ENCODE measurements around the gene ZSCAN25.
"Not testable (repeated sequence)": the region's sequence is repeated elsewhere in the genome, so short reads cannot be mapped to it uniquely, and the experiment has no call there.

ZSCAN25 gene

DNA sequence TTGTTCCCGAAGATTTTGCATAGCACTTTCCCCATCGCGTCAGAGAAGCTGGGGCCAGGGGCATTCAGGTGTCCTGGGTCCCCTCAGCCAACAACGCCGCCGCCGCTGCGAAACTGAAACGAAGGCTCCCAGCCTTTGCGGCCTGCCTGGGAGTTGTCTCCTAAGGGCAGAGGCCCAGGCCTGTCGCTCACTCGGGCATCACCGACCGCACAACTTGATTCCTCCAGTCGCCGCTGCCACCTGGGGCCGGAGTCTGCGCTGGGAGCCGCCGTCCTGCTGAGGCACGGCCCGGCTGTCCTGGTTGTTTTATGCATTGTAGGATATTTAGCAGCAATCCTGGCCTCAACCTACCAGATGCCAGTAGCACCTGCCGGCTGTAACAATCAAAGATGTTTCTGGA, 22.0 kb downstream of the ZSCAN25 start:
- no peak overlapping the region for H3K4me3 ChIP-seq (ENCODE audit: low read length)
- no peak for DNase-seq (ENCODE audit: low read depth, low spot score)

- DNase-seq (ENCODE audit: low read depth, low spot score): no peak
- no peak overlapping the region for H3K4me3 ChIP-seq (ENCODE audit: low read length)
These were observed 22.5 kb downstream of the ZSCAN25 start for GRCh38 chr7:99639267-99639666.

DNA sequence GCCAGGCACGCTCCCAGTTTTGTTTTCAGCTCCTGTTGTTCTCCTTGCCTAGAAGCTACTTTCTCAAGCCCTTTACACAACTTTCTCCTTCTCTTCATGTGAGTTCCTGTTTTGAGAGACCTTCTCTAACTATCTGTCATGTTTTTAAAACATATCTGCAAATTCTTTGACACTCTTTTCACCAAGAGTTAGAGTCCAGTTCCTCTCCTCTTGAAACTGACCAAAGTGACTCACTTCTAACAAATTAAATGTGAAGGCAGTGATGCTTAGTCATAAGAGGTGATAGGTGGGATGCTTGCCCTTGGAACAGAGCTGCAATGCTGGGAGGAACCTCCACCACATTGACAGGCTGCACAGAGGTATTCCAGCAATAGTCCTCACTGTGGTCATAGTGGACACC, 25.3 kb downstream of the ZSCAN25 start:
- DNase-seq (ENCODE audit: low read depth, low spot score): no peak
- H3K4me3 ChIP-seq (ENCODE audit: low read length): no peak overlapping the region

DNA sequence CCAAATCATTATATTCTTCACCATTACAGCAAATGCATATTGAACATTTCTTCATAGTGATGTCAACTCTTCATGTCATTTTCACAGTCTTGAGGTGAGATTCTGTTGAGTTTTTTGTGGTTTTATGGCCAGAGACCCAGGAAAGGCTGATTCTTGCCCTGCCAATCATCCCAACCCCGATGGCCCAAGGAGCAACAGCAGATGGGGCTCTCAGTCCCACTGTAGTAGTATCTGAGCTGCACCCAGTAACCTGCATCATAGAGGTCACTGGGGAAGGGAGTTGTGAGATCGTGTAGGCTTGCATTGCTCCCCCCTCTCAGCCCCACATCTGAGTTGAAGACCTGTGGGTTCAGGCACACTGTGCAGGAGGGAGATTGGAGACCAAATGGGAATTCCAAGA, 26.7 kb downstream of the ZSCAN25 start:
- no peak for DNase-seq (ENCODE audit: low read depth, low spot score)
- H3K4me3 ChIP-seq (ENCODE audit: low read length): no peak overlapping the region

GRCh38 chr7:99644431-99644830, 27.7 kb downstream of the ZSCAN25 start:
- no peak for DNase-seq (ENCODE audit: low read depth, low spot score)
- H3K4me3 ChIP-seq (ENCODE audit: low read length): no peak overlapping the region

- DNase-seq (ENCODE audit: low read depth, low spot score): no peak
- H3K4me3 ChIP-seq (ENCODE audit: low read length): no peak overlapping the region
These were observed 28.8 kb downstream of the ZSCAN25 start for GRCh38 chr7:99645590-99645989.

DNA sequence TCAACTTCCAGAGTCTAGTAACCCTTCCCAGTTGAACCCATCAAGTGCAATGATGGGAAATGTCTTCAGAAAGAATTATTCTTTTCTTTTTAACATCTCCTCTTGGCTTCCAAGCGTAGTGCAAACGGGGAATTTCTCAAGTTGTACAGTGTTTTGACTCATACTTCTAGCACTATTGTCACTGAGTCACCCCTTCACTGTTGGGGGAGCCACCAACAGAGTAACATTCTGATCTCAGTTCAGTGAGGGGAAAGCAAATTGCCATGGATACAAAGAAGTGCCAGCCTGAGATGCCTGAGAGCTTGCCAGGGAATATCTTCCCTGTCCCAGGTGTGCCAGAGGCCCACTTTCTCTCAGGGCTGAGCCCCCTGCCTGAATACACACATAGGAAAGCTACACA, 32.1 kb downstream of the ZSCAN25 start:
- H3K4me3 ChIP-seq (ENCODE audit: low read length): no peak overlapping the region
- no peak for DNase-seq (ENCODE audit: low read depth, low spot score)

- no peak overlapping the region for H3K4me3 ChIP-seq (ENCODE audit: low read length)
- DNase-seq (ENCODE audit: low read depth, low spot score): no peak
These were observed 34.5 kb downstream of the ZSCAN25 start for GRCh38 chr7:99651290-99651689.

- no peak for DNase-seq (ENCODE audit: low read depth, low spot score)
- H3K4me3 ChIP-seq (ENCODE audit: low read length): no peak overlapping the region
These were observed 35.9 kb downstream of the ZSCAN25 start for GRCh38 chr7:99652671-99653070.

DNA sequence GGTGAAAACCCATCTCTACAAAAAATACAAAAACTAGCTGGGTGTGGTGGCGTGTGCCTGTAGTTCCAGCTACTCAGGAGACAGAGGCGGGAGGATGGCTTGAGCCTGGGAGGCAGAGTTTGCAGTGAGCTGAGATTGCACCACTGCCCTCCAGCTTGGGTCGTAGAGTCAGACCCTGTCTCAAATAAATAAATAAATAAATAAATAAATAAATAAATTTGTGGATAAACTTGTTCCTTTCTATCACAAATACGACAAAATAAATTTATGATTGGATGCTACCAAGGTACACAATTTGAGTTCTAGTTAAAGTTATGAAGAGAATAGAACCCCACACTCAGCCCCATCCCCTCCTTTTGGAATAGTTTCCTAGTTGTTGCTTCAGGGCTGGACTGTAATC, 36.5 kb downstream of the ZSCAN25 start:
- not testable (repeated sequence) for H3K4me3 ChIP-seq (ENCODE audit: low read length); DNase-seq (ENCODE audit: low read depth, low spot score)

- no peak overlapping the region for H3K4me3 ChIP-seq (ENCODE audit: low read length)
- no peak for DNase-seq (ENCODE audit: low read depth, low spot score)
These were observed 37.0 kb downstream of the ZSCAN25 start for GRCh38 chr7:99653754-99654153.

DNA sequence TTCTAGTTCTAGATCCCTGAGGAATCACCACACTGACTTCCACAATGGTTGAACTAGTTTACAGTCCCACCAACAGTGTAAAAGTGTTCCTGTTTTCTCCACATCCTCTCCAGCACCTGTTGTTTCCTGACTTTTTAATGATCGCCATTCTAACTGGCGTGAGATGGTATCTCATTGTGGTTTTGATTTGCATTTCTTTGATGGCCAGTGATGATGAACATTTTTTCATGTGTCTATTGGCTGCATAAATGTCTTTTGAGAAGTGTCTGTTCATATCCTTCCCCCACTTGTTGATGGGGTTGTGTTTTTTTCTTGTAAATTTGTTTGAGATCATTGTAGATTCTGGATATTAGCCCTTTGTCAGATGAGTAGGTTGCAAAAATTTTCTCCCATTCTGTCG, 37.9 kb downstream of the ZSCAN25 start:
- DNase-seq (ENCODE audit: low read depth, low spot score): not testable (repeated sequence)

DNA sequence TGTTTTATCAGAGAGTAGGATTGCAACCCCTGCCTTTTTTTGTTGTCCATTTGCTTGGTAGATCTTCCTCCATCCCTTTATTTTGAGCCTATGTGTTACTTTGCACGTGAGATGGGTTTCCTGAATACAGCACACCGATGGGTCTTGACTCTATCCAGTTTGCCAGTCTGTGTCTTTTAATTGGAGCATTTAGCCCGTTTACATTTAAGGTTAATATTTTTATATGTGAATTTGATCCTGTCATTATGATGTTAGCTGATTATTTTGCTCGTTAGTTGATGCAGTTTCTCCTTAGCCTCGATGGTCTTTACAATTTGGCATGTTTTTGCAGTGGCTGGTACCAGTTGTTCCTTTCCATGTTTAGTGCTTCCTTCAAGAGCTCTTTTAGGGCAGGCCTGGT, 41.1 kb downstream of the ZSCAN25 start:
- H3K4me3 ChIP-seq (ENCODE audit: low read length); DNase-seq (ENCODE audit: low read depth, low spot score): not testable (repeated sequence)

More for the DNA sequence above, 37.9 kb downstream of the ZSCAN25 start:
- H3K4me3 ChIP-seq (ENCODE audit: low read length): not testable (repeated sequence)

DNA sequence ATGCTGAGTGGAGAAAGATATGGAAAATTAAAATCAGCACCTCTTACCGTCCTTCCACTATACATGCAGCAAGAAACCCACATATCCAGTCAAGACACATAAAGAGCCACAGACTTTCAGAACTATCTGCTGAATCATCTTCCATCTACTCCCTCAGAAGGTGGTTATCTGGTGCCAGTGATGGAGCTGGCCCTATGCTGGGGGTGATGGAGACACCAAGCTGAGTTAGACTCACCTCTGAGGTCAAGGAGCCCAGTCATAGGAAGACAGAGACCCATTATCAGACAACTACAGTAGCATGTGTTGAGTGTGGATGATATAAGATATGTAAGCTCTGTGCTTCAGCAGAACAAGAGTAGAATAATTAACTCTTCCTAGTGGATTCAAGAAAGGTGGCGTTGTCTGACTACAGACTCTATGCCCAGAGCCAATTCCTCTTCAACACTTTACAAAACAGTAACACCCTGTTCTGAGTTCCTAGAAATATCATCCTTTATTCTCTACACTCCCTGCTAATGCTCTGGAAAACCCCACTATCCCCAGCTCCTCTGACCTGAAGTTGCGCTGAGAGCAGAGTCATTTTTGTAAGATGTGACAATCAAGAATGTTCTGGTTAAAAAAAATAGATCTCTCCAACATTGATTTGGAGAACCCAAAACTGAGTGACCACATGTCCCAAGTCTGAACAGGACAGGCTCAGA, 48.7 kb downstream of the ZSCAN25 start:
- no peak overlapping the region for H3K4me3 ChIP-seq (ENCODE audit: low read length)
- DNase-seq (ENCODE audit: low read depth, low spot score): no peak

DNA sequence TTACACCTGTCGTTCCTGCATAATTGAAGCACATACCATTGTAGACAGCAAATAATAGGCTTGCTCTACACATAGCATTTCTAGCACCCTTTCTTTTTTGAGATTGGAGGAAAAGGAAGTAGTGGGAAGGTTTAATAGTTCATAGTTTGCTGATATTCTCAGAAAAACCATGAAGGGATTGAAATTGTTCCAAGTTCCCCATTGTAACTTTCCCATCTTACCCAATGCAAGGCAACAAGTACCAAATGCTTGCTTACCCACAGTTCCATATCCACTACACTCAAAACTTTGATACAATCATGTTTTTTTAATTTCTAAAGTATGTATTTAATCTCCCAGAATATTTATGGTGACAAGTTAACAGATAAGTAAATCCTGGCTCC, 49.3 kb downstream of the ZSCAN25 start:
- no peak overlapping the region for H3K4me3 ChIP-seq (ENCODE audit: low read length)
- no peak for DNase-seq (ENCODE audit: low read depth, low spot score)

DNA sequence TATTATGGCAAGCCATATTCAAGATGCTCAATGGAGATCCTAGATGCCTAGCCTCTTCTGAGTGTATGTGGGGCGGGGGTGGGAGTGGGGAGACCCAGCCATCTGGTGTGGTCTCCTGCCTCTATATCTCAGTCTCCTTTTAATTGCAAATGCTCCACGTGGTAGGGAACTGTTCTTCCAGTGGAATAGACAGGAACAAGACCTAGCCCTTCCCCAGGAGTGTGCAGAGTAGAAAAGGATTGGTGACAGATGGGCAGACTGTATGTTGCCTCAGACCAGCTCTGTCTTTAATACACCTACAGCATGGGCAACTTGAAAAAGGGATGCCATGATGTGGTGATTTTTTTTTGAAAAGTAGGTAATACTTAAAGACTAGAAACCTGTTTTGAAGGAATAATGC, 50.4 kb downstream of the ZSCAN25 start:
- DNase-seq (ENCODE audit: low read depth, low spot score): no peak
- H3K4me3 ChIP-seq (ENCODE audit: low read length): no peak overlapping the region

DNA sequence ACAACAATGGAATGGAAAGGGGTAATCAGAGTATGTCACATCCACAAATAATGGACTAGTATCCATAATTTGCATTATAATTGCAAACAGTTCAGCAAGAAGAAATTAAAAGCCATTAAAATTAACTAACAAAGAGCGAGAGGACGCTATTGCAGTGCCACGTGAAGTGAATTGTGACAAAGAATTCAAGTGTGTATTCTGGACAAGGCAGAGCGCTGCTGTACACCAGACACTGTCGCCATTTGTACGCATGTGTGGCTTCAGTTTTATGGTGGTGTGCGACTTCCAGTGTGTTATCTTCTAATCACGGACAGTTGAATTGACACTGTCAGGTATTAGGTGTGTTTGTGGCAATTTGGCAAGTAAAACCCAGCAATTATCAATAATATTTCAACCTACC, 51.8 kb downstream of the ZSCAN25 start:
- no peak overlapping the region for H3K4me3 ChIP-seq (ENCODE audit: low read length)
- DNase-seq (ENCODE audit: low read depth, low spot score): no peak

- no peak overlapping the region for H3K4me3 ChIP-seq (ENCODE audit: low read length)
- DNase-seq (ENCODE audit: low read depth, low spot score): no peak
These were observed 53.0 kb downstream of the ZSCAN25 start for GRCh38 chr7:99669782-99670181.

GRCh38 chr7:99672573-99672972, 55.8 kb downstream of the ZSCAN25 start:
- DNase-seq (ENCODE audit: low read depth, low spot score): no peak
- H3K4me3 ChIP-seq (ENCODE audit: low read length): no peak overlapping the region

- DNase-seq (ENCODE audit: low read depth, low spot score): no peak
- H3K4me3 ChIP-seq (ENCODE audit: low read length): no peak overlapping the region
These were observed 58.4 kb downstream of the ZSCAN25 start for GRCh38 chr7:99674995-99675742.

Measured in Jurkat, Clone E6-1 (cell line).